Measurements from ENCODE around the gene SYNE1.

- TF ChIP-seq CTCF (IDR thresholded peaks at IDR 0.05) (no peak), POLR2A (IDR thresholded peaks at IDR 0.05) (no peak), POLR2AphosphoS5 (IDR thresholded peaks at IDR 0.05) (no peak)
Observed at GRCh38 chr6:152351742-152352141, 285.4 kb downstream of the SYNE1 start.

All from sigmoid colon (tissue), 4 donors.